IMR-90 (cell line): Measurements from ENCODE around the gene RCL1. TPM values are rescaled to one million over a fixed set of nuclear protein-coding genes. Genes with fewer than 3 reads are reported as not detected.

Experiments used
- ATAC-seq: fragments of 200-7000 bp; cut with Tn5 transposase; 2 replicates; pipeline ENCODE4 v1.9.1; 2020; ENCODE audit warnings: low read depth, mild to moderate bottlenecking, moderate library complexity
- BruUV-seq: library from RNA; stranded (reverse); fragments of 400-500 nt; replicated peaks from 2 replicates; lab custom pipeline; 2021; lab: Mats Ljungman, UMichigan
- CTCF ChIA-PET: fragments of 300-600 bp; formaldehyde crosslinking; extraction: SDS; loops from one replicate; lab custom pipeline; 2021; ENCODE audit warnings: antibody characterized with exemption; lab: Yijun Ruan, JAX
- POLR2A ChIA-PET: fragments of 300-600 bp; sonication (Branson Sonifier 250); formaldehyde crosslinking; loops from one replicate; lab custom pipeline; 2022; ENCODE audit warnings: antibody characterized with exemption; ENCODE audit not compliant: unreplicated experiment; lab: Charles Lee
- DNase-seq: peaks from one replicate; pipeline ENCODE4 v3.0.0; 2013
- H2AFZ ChIP-seq: replicated peaks from 2 replicates; pipeline ENCODE3; 2013; ENCODE audit warnings: low read length, mild to moderate bottlenecking; ENCODE audit not compliant: poor library complexity
- H2AK5ac ChIP-seq: 2 replicates; pipeline ENCODE4 v1.6.1; 2013; ENCODE audit warnings: low read depth, low read length, inconsistent platforms
- H2AK9ac ChIP-seq: replicated peaks from 2 replicates; pipeline ENCODE3; 2013; ENCODE audit warnings: mild to moderate bottlenecking, low read depth, low read length, moderate library complexity; ENCODE audit not compliant: poor library complexity
- H2BK120ac ChIP-seq: 2 replicates; pipeline ENCODE4 v1.6.1; 2013; ENCODE audit warnings: low read depth, low read length, inconsistent platforms
- H2BK15ac ChIP-seq: 3 replicates; pipeline ENCODE4 v1.6.1; 2013; ENCODE audit warnings: low read depth, low read length, inconsistent platforms
- H2BK20ac ChIP-seq: 2 replicates; pipeline ENCODE4 v1.6.1; 2013; ENCODE audit warnings: low read depth, mild to moderate bottlenecking, inconsistent platforms, low read length, moderate library complexity
- H2BK5ac ChIP-seq: 2 replicates; pipeline ENCODE4 v1.6.1; 2013; ENCODE audit warnings: mild to moderate bottlenecking, low read depth, low read length, inconsistent platforms; ENCODE audit not compliant: poor library complexity, severe bottlenecking
- H3K14ac ChIP-seq: replicated peaks from 2 replicates; pipeline ENCODE4 v1.6.1; 2013; ENCODE audit warnings: low read depth, low read length, inconsistent platforms
- H3K18ac ChIP-seq: 2 replicates; pipeline ENCODE4 v1.6.1; 2013; ENCODE audit warnings: low read depth, low read length, control low read depth
- H3K23ac ChIP-seq: 2 replicates; pipeline ENCODE4 v1.6.1; 2013; ENCODE audit warnings: low read depth, low read length, inconsistent platforms
- H3K27ac ChIP-seq: 2 replicates; pipeline ENCODE4 v1.5.1; 2013; ENCODE audit warnings: mild to moderate bottlenecking, control low read depth, low read length; ENCODE audit not compliant: insufficient read depth
- H3K27me3 ChIP-seq: 2 replicates; pipeline ENCODE4 v1.6.1; 2013; ENCODE audit warnings: low read length; ENCODE audit not compliant: control insufficient read depth, insufficient read depth
- H3K36me3 ChIP-seq: 2 replicates; pipeline ENCODE4 v1.6.1; 2013; ENCODE audit warnings: low read length, mixed read lengths; ENCODE audit not compliant: control insufficient read depth, insufficient read depth
- H3K4ac ChIP-seq: 2 replicates; pipeline ENCODE4 v1.6.1; 2013; ENCODE audit warnings: low read depth, low read length, inconsistent platforms
- H3K4me1 ChIP-seq: 2 replicates; pipeline ENCODE4 v1.6.1; 2013; ENCODE audit warnings: low read length, mixed read lengths; ENCODE audit not compliant: control insufficient read depth, insufficient read depth
- H3K4me2 ChIP-seq: 2 replicates; pipeline ENCODE4 v1.6.1; 2013; ENCODE audit warnings: low read depth, mild to moderate bottlenecking, control low read depth, low read length, moderate library complexity
- H3K4me3 ChIP-seq: 2 replicates; pipeline ENCODE4 v1.5.1; 2013; ENCODE audit warnings: low read depth, mild to moderate bottlenecking, control low read depth, low read length, moderate library complexity; ENCODE audit not compliant: insufficient read depth
- H3K56ac ChIP-seq: 2 replicates; pipeline ENCODE4 v1.6.1; 2013; ENCODE audit warnings: low read length, inconsistent platforms; ENCODE audit not compliant: insufficient read depth; ENCODE audit errors: extremely low read depth
- H3K79me1 ChIP-seq, 2 experiments: 2 replicates each; pipeline ENCODE4 v1.6.1; 2013; ENCODE audit warnings: low read length in 2 of 2, inconsistent platforms in 1 of 2, low read depth in 1 of 2
- H3K9ac ChIP-seq: 2 replicates; pipeline ENCODE4 v1.6.1; 2013; ENCODE audit warnings: low read depth, low read length, control low read depth
- H3K9me1 ChIP-seq: 2 replicates; pipeline ENCODE4 v1.6.1; 2013; ENCODE audit warnings: low read length, inconsistent platforms; ENCODE audit not compliant: insufficient read depth
- H3K9me3 ChIP-seq: 2 replicates; pipeline ENCODE4 v1.6.1; 2013; ENCODE audit warnings: low read length; ENCODE audit not compliant: control insufficient read depth, insufficient read depth
- H4K20me1 ChIP-seq: 2 replicates; pipeline ENCODE4 v1.6.1; 2013; ENCODE audit warnings: low read length, inconsistent platforms; ENCODE audit not compliant: insufficient read depth
- H4K5ac ChIP-seq: 2 replicates; pipeline ENCODE4 v1.6.1; 2013; ENCODE audit warnings: mild to moderate bottlenecking, low read depth, low read length, control low read depth
- H4K8ac ChIP-seq, 2 experiments: 2 replicates each; pipeline ENCODE4 v1.6.1; 2013; ENCODE audit warnings: low read depth in 2 of 2, low read length in 2 of 2, control low read depth in 1 of 2, inconsistent platforms in 1 of 2
- H4K91ac ChIP-seq: 2 replicates; pipeline ENCODE4 v1.6.1; 2013; ENCODE audit warnings: low read depth, low read length, inconsistent platforms; ENCODE audit not compliant: insufficient read depth
- BHLHE40 ChIP-seq: fragments of 150-350 bp; IDR thresholded peaks from 2 replicates; pipeline ENCODE4 v1.6.1; 2016; ENCODE audit warnings: mild to moderate bottlenecking, low read depth, low read length
- CEBPB ChIP-seq: IDR thresholded peaks from 2 replicates; pipeline ENCODE4 v1.6.1; 2012; ENCODE audit warnings: low read depth, low read length, improper control_type of control experiment
- CHD1 ChIP-seq: IDR thresholded peaks from 2 replicates; pipeline ENCODE4 v1.6.1; 2012; ENCODE audit warnings: low read depth, low read length, improper control_type of control experiment
- ELK1 ChIP-seq: fragments of 150-350 bp; IDR thresholded peaks from 2 replicates; pipeline ENCODE4 v1.6.1; 2016; ENCODE audit warnings: low read depth, mild to moderate bottlenecking, low read length, moderate library complexity, borderline replicate concordance
- MAFK ChIP-seq: IDR thresholded peaks from 2 replicates; pipeline ENCODE4 v1.6.1; 2012; ENCODE audit warnings: low read depth, low read length, improper control_type of control experiment
- MAZ ChIP-seq: IDR thresholded peaks from 2 replicates; pipeline ENCODE4 v1.6.1; 2012; ENCODE audit warnings: low read depth, mild to moderate bottlenecking, low read length, improper control_type of control experiment, moderate library complexity, borderline replicate concordance
- MXI1 ChIP-seq: IDR thresholded peaks from 2 replicates; pipeline ENCODE4 v1.6.1; 2012; ENCODE audit warnings: low read depth, mild to moderate bottlenecking, low read length, moderate library complexity, borderline replicate concordance
- POLR2A ChIP-seq: IDR thresholded peaks from 2 replicates; pipeline ENCODE4 v1.6.1; 2012; ENCODE audit warnings: mild to moderate bottlenecking, low read depth, low read length
- RAD21 ChIP-seq: IDR thresholded peaks from 2 replicates; pipeline ENCODE4 v1.6.1; 2012; ENCODE audit warnings: low read length, improper control_type of control experiment
- RCOR1 ChIP-seq: IDR thresholded peaks from 2 replicates; pipeline ENCODE4 v1.6.1; 2012; ENCODE audit warnings: mild to moderate bottlenecking, low read length, improper control_type of control experiment; ENCODE audit not compliant: insufficient replicate concordance
- RFX5 ChIP-seq: IDR thresholded peaks from 2 replicates; pipeline ENCODE4 v1.8.0; 2012; ENCODE audit warnings: low read depth, mild to moderate bottlenecking, low read length, moderate library complexity
- USF2 ChIP-seq: fragments of 150-350 bp; IDR thresholded peaks from 2 replicates; pipeline ENCODE4 v1.6.1; 2017; ENCODE audit warnings: mild to moderate bottlenecking, antibody characterized with exemption, low read length, low read depth
- WGBS, 2 experiments: methylation state at CpG; one replicate each; pipeline versions ENCODE4 v1.1.5 to v1.1.7; 2013; ENCODE audit warnings: missing lambda C conversion rate in 2 of 2; ENCODE audit not compliant: insufficient read length in 1 of 2; ENCODE audit errors: extremely low coverage in 2 of 2; 5-methylcytosine and 5-hydroxymethylcytosine counted together
- dilution Hi-C: fragments of 300-500 bp; cut with HindIII; formaldehyde crosslinking; loops from one replicate; pipeline ENCODE4 v1.14.3; 2018; ENCODE audit warnings: low sequenced_read_pairs; ENCODE audit not compliant: unreplicated experiment
- in situ Hi-C: fragments of 300-500 bp; cut with MboI; formaldehyde crosslinking; loops from 3 replicates; pipeline ENCODE4 v1.14.3; 2019; ENCODE audit warnings: low sequenced_read_pairs, inconsistent platforms, mixed read lengths
- intact Hi-C: fragments of 100-400 bp; cut with micrococcal nuclease; formaldehyde crosslinking; loops from 2 replicates; pipeline ENCODE4 v1.10.0; 2022
- polyA plus RNA-seq, 3 experiments: library from polyadenylated mRNA; depleted of rRNA; stranded (reverse); fragments of >200 nt; gene quantifications; 2 replicates each; pipeline ENCODE4 v1.2.3, GENCODE V29; 2012; ENCODE audit warnings: low replicate concordance in 1 of 3
- total RNA-seq: library from RNA; depleted of rRNA; stranded (reverse); fragments of >200 nt; gene quantifications from 2 replicates; pipeline ENCODE4 v1.2.3, GENCODE V29; 2012

Gene RCL1
- total and polyA plus RNA-seq, 2 of the 4 experiments (the other 2 are of a cell fraction) = 12.3 to 13.8 TPM

GRCh38 chr9:4774209-4774608, 18.5 kb upstream of the RCL1 start:
- no peak overlapping the region for H3K4me3 ChIP-seq
- H2BK5ac ChIP-seq = no peak overlapping the region
- H3K4me1 ChIP-seq = no peaks in the 10 kb centered on the region
- H3K9me3 ChIP-seq = no peaks in the 10 kb centered on the region
- H4K20me1 ChIP-seq = no peaks in the 10 kb centered on the region
- H3K4me2 ChIP-seq = no peak overlapping the region
- intact Hi-C loops = no loop called here
- H3K36me3 ChIP-seq = no peaks in the 10 kb centered on the region
- no peak overlapping the region for H4K91ac ChIP-seq
- no peak overlapping the region for H3K18ac ChIP-seq
- ChIA-PET POLR2A (no interaction called here), CTCF (no interaction called here)
- H2AK9ac ChIP-seq = no peak overlapping the region
- WGBS, 2 experiments = no CpG with 5 or more reads among the region's 1 CpG
- no peak for TF ChIP-seq RFX5
- TF ChIP-seq MAZ = no peak
- no peak for TF ChIP-seq POLR2A
- TF ChIP-seq CEBPB = no peak
- no peak for TF ChIP-seq ELK1
- no peak for TF ChIP-seq RAD21
- TF ChIP-seq RCOR1 = no peak
- no peak for TF ChIP-seq MXI1
- TF ChIP-seq MAFK = no peak
- TF ChIP-seq USF2 = no peak
- TF ChIP-seq BHLHE40 = no peak
- TF ChIP-seq CHD1 = no peak
- in situ Hi-C loops = loop anchor here (25.0 kb wide), 2 partner anchors 413 to 663 kb away; partner anchors contain the start of genes INSL6 and PLGRKT
- H3K9ac ChIP-seq = no peak overlapping the region
- H4K8ac ChIP-seq = no peak overlapping the region
- no peak overlapping the region for H2BK15ac ChIP-seq
- no peaks in the 10 kb centered on the region for H3K9me1 ChIP-seq
- no peak overlapping the region for H4K5ac ChIP-seq
- peaks cover 4% of the 10 kb centered on the region for H3K27me3 ChIP-seq
- no peak overlapping the region for H2BK20ac ChIP-seq
- no peak overlapping the region for H3K56ac ChIP-seq
- H3K4ac ChIP-seq = no peak overlapping the region
- H3K27ac ChIP-seq = no peak overlapping the region
- dilution Hi-C loops = no loop called here
- no peak overlapping the region for H3K23ac ChIP-seq
- no peaks in the 10 kb centered on the region for H3K79me1 ChIP-seq
- ATAC-seq (no peak), DNase-seq (no peak)
- BruUV-seq = no TSS peak
- no peak overlapping the region for H2AK5ac ChIP-seq
- H2AFZ ChIP-seq = no peak overlapping the region
- H3K14ac ChIP-seq = no peak overlapping the region
- H2BK120ac ChIP-seq = no peak overlapping the region
